Liver (tissue), 9 donors: Measurements from ENCODE around the gene THEMIS. TPM values are rescaled to one million over a fixed set of nuclear protein-coding genes. Genes with fewer than 3 reads are reported as not detected.

Source experiments
- DNase-seq: peaks from one replicate; pipeline ENCODE4 v3.0.0-alpha.2; 2017; ENCODE audit warnings: low spot score
- H3K27ac ChIP-seq, 2 donors: one replicate each; pipeline ENCODE4 v1.7.0; 2013; ENCODE audit warnings: inconsistent platforms in 2 of 2, low read length in 2 of 2, control low read depth in 1 of 2, low read depth in 1 of 2, mild to moderate bottlenecking in 1 of 2
- H3K27me3 ChIP-seq, 4 donors: one replicate each; pipeline versions ENCODE4 v1.6.1 to v1.7.0; 2013; ENCODE audit warnings: low read length in 3 of 4, inconsistent platforms in 1 of 4, mild to moderate bottlenecking in 1 of 4, moderate library complexity in 1 of 4; ENCODE audit not compliant: control insufficient read depth in 4 of 4, insufficient read depth in 4 of 4
- H3K36me3 ChIP-seq, 4 donors: one replicate each; pipeline versions ENCODE4 v1.6.1 to v1.7.0; 2013; ENCODE audit warnings: low read length in 3 of 4, mild to moderate bottlenecking in 3 of 4, low read depth in 1 of 4, moderate library complexity in 1 of 4; ENCODE audit not compliant: control insufficient read depth in 4 of 4, insufficient read depth in 3 of 4
- H3K4me1 ChIP-seq, 4 donors: one replicate each; pipeline versions ENCODE4 v1.6.1 to v1.7.0; 2013; ENCODE audit warnings: low read length in 3 of 4, mild to moderate bottlenecking in 3 of 4, moderate library complexity in 1 of 4; ENCODE audit not compliant: control insufficient read depth in 4 of 4, insufficient read depth in 4 of 4
- H3K4me3 ChIP-seq, 3 donors: one replicate each; pipeline versions ENCODE4 v1.6.1 to v1.7.0; 2013; ENCODE audit warnings: low read length in 3 of 3, control low read depth in 1 of 3, low read depth in 1 of 3, mild to moderate bottlenecking in 1 of 3
- H3K9ac ChIP-seq, 2 donors: one replicate each; pipeline ENCODE4 v1.7.0; 2013; ENCODE audit warnings: low read length in 2 of 2, mild to moderate bottlenecking in 2 of 2, moderate library complexity in 2 of 2, control low read depth in 1 of 2, low read depth in 1 of 2
- H3K9me3 ChIP-seq, 4 donors: one replicate each; pipeline versions ENCODE4 v1.6.1 to v1.7.0; 2013; ENCODE audit warnings: low read length in 3 of 4; ENCODE audit not compliant: control insufficient read depth in 4 of 4
- EGR1 ChIP-seq, 2 donors: IDR thresholded peaks; 2 replicates each; pipeline ENCODE4 v1.6.1; 2016 to 2018; ENCODE audit warnings: antibody characterized with exemption in 2 of 2, low read depth in 2 of 2
- FOXA1 ChIP-seq: IDR thresholded peaks from 2 replicates; pipeline ENCODE4 v1.6.1; 2016; ENCODE audit warnings: antibody characterized with exemption
- FOXA2 ChIP-seq: IDR thresholded peaks from 2 replicates; pipeline ENCODE4 v1.6.1; 2016; ENCODE audit warnings: antibody characterized with exemption
- GABPA ChIP-seq, 2 donors: IDR thresholded peaks in 1 of 2; conservative IDR thresholded peaks in 1 of 2; 2 replicates each; pipeline ENCODE4 v1.6.1; 2016; ENCODE audit warnings: antibody characterized with exemption in 2 of 2, mild to moderate bottlenecking in 1 of 2, moderate library complexity in 1 of 2
- HNF4A ChIP-seq, 2 donors: conservative IDR thresholded peaks; 2 replicates each; pipeline ENCODE4 v1.6.1; 2016; ENCODE audit warnings: antibody characterized with exemption in 2 of 2, mild to moderate bottlenecking in 2 of 2
- HNF4G ChIP-seq: IDR thresholded peaks from 2 replicates; pipeline ENCODE4 v1.6.1; 2016; ENCODE audit warnings: antibody characterized with exemption
- JUND ChIP-seq, 2 donors: IDR thresholded peaks; 2 replicates each; pipeline ENCODE4 v1.6.1; 2016; ENCODE audit warnings: antibody characterized with exemption in 2 of 2
- MAX ChIP-seq: IDR thresholded peaks from 2 replicates; pipeline ENCODE4 v1.6.1; 2016; ENCODE audit warnings: antibody characterized with exemption
- NR2F2 ChIP-seq: IDR thresholded peaks from 2 replicates; pipeline ENCODE4 v1.6.1; 2016; ENCODE audit warnings: antibody characterized with exemption
- RXRA ChIP-seq, 2 donors: IDR thresholded peaks; 2 replicates each; pipeline ENCODE4 v1.6.1; 2017 to 2018; ENCODE audit warnings: antibody characterized with exemption in 2 of 2, mild to moderate bottlenecking in 1 of 2
- SP1 ChIP-seq: IDR thresholded peaks from 2 replicates; pipeline ENCODE4 v1.6.1; 2018; ENCODE audit warnings: antibody characterized with exemption, mild to moderate bottlenecking
- TAF1 ChIP-seq: conservative IDR thresholded peaks from 2 replicates; pipeline ENCODE4 v1.6.1; 2016; ENCODE audit warnings: antibody characterized with exemption, mild to moderate bottlenecking
- YY1 ChIP-seq: IDR thresholded peaks from 2 replicates; pipeline ENCODE4 v1.6.1; 2016; ENCODE audit warnings: antibody characterized with exemption, mild to moderate bottlenecking
- ZBTB33 ChIP-seq: IDR thresholded peaks from 2 replicates; pipeline ENCODE4 v1.6.1; 2016; ENCODE audit warnings: antibody characterized with exemption
- WGBS: extraction: QIAGEN DNeasy Blood & Tissue Kit; methylation state at CpG from one replicate; pipeline ENCODE4 v1.1.7; 2013; 5-methylcytosine and 5-hydroxymethylcytosine counted together
- polyA plus RNA-seq, 2 donors: library from polyadenylated mRNA; stranded (reverse) in 1 of 2; unstranded in 1 of 2; fragments of 200-250 nt in 1 of 2; fragments of >200 nt in 1 of 2; fragmentation: Nextera tagmentation in 1 of 2; extraction: Ambion mirVana in 1 of 2; gene quantifications; one replicate each; pipeline versions ENCODE4 v1.2.1 to v1.2.3, GENCODE V29; 2013 to 2015
- total RNA-seq, 2 donors: library from RNA; depleted of rRNA; stranded (reverse); fragments of >200 nt; gene quantifications; one replicate each; pipeline ENCODE4 v1.2.3, GENCODE V29; 2014
- TF ChIP-seq, protein P1 (sequence below): IDR thresholded peaks from 2 replicates; pipeline ENCODE4 v1.6.1; 2016; ENCODE audit warnings: antibody characterized with exemption
- TF ChIP-seq, protein P2 (sequence below): fragments of 150-350 bp; IDR thresholded peaks from 2 replicates; pipeline ENCODE4 v1.5.1; 2017; ENCODE audit warnings: improper control_type of control experiment, low read depth, low read length; ENCODE audit not compliant: missing input control
- donor health status: healthy.
- donor health status: healthy.
- donor health status: healthy.
- donor health status: healthy.
- donor health status: healthy.

The THEMIS gene
- total and polyA plus RNA-seq, 4 donors, result 0.05 to 0.59 (median 0.21) TPM

- H3K9ac ChIP-seq, result no peak overlapping the region
- WGBS, result 72% methylated on average over 4 of the region's 4 CpGs
- TF ChIP-seq MAX, result no peak
- no peak for TF ChIP-seq FOXA1
- no peak for TF ChIP-seq SP1
- TF ChIP-seq YY1, result no peak
- no peak for TF ChIP-seq HNF4G
- no peak for TF ChIP-seq JUND (IDR thresholded peaks at IDR 0.05)
- TF ChIP-seq, protein P1, sequence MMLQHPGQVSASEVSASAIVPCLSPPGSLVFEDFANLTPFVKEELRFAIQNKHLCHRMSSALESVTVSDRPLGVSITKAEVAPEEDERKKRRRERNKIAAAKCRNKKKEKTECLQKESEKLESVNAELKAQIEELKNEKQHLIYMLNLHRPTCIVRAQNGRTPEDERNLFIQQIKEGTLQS, result no peak
- TF ChIP-seq EGR1 (IDR thresholded peaks at IDR 0.05; ENCODE audit: low read depth in 2 of 2), result no peak
- no peak for TF ChIP-seq TAF1
- TF ChIP-seq, protein P2, sequence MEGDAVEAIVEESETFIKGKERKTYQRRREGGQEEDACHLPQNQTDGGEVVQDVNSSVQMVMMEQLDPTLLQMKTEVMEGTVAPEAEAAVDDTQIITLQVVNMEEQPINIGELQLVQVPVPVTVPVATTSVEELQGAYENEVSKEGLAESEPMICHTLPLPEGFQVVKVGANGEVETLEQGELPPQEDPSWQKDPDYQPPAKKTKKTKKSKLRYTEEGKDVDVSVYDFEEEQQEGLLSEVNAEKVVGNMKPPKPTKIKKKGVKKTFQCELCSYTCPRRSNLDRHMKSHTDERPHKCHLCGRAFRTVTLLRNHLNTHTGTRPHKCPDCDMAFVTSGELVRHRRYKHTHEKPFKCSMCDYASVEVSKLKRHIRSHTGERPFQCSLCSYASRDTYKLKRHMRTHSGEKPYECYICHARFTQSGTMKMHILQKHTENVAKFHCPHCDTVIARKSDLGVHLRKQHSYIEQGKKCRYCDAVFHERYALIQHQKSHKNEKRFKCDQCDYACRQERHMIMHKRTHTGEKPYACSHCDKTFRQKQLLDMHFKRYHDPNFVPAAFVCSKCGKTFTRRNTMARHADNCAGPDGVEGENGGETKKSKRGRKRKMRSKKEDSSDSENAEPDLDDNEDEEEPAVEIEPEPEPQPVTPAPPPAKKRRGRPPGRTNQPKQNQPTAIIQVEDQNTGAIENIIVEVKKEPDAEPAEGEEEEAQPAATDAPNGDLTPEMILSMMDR, result no peak
- no peak overlapping the region for H3K27ac ChIP-seq
- no peak overlapping the region for H3K4me3 ChIP-seq
- peaks cover 0 to 2% (median 0%) of the 10 kb centered on the region in 4 donors for H3K27me3 ChIP-seq
- no peak for DNase-seq
- no peaks in the 10 kb centered on the region for H3K4me1 ChIP-seq
- no peaks in the 10 kb centered on the region for H3K36me3 ChIP-seq
- H3K9me3 ChIP-seq, result peaks cover 0 to 2% (median 0%) of the 10 kb centered on the region in 4 donors
These were observed 58.3 kb downstream of the THEMIS start for GRCh38 chr6:127842562-127842961.

DNA sequence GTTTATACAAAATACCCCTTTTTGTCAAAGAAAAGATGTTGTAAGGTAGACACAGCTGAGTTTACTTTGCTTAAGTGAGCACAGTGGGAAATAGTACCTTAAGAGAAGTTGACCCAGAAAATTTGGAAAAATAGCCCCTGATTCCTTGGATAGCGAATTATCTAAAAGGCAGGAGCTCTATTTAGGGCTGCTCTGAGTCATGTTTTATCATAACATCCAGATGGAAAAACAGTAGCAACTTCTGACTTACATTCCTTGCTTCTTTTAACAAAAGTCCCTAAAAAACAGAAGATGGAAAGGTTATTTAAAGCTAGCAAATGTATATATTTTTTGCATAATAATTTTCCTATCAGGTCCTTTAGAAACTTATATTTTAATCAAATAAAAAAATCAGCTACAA lies 59.0 kb downstream of the THEMIS start:
- no peak overlapping the region for H3K9ac ChIP-seq
- no peaks in the 10 kb centered on the region for H3K36me3 ChIP-seq
- H3K27ac ChIP-seq, result no peak overlapping the region
- peaks cover 0 to 2% (median 0%) of the 10 kb centered on the region in 4 donors for H3K9me3 ChIP-seq
- no peak for DNase-seq
- no peak overlapping the region for H3K4me3 ChIP-seq
- no peaks in the 10 kb centered on the region for H3K4me1 ChIP-seq
- peaks cover 0 to 2% (median 0%) of the 10 kb centered on the region in 4 donors for H3K27me3 ChIP-seq
- WGBS, result 81% methylated on average over 1 of the region's 1 CpG
- TF ChIP-seq HNF4G, result no peak
- TF ChIP-seq JUND (IDR thresholded peaks at IDR 0.05), result no peak
- no peak for TF ChIP-seq ZBTB33
- no peak for TF ChIP-seq MAX
- no peak for TF ChIP-seq YY1
- TF ChIP-seq HNF4A (conservative IDR thresholded peaks at IDR 0.05), result no peak
- no peak for TF ChIP-seq SP1
- TF ChIP-seq GABPA (IDR thresholded peaks at IDR 0.05 in 1 of 2, conservative IDR thresholded peaks at IDR 0.05 in 1 of 2), result no peak
- TF ChIP-seq EGR1 (IDR thresholded peaks at IDR 0.05; ENCODE audit: low read depth in 2 of 2), result no peak
- no peak for TF ChIP-seq FOXA1
- no peak for TF ChIP-seq NR2F2
- TF ChIP-seq TAF1, result no peak
- TF ChIP-seq RXRA (IDR thresholded peaks at IDR 0.05), result no peak
- TF ChIP-seq, protein P1, result no peak
- TF ChIP-seq FOXA2, result no peak
